ENCODE results near the gene ADGRD2. TPM values are rescaled to one million over a fixed set of nuclear protein-coding genes. Genes with fewer than 3 reads are reported as not detected.

ADGRD2 gene
- total and polyA plus RNA-seq, 4 donors = not detected

GRCh38 chr9:124471761-124472160 is 21.5 kb downstream of the ADGRD2 start:
- Histone ChIP-seq H3K9ac (ENCODE audit: low read depth in 1 of 2, low read length in 2 of 2) (no peak overlapping the region), H3K9me3 (ENCODE audit: control insufficient read depth in 4 of 4, low read length in 3 of 4) (no peaks in the 10 kb centered on the region), H3K27me3 (ENCODE audit: control insufficient read depth in 4 of 4, insufficient read depth in 4 of 4, low read length in 3 of 4) (peaks cover 0 to 5% (median 1%) of the 10 kb centered on the region in 4 donors), H3K4me3 (ENCODE audit: low read depth in 1 of 3, low read length in 3 of 3) (no peak overlapping the region), H3K27ac (ENCODE audit: low read depth in 1 of 2, low read length in 2 of 2) (no peak overlapping the region), H3K36me3 (ENCODE audit: control insufficient read depth in 4 of 4, insufficient read depth in 3 of 4, low read depth in 1 of 4, low read length in 3 of 4) (no peaks in the 10 kb centered on the region), H3K4me1 (ENCODE audit: control insufficient read depth in 4 of 4, insufficient read depth in 4 of 4, low read length in 3 of 4) (no peaks in the 10 kb centered on the region)
- TF ChIP-seq RXRA (IDR thresholded peaks at IDR 0.05) (no peak), CTCF (IDR thresholded peaks at IDR 0.05; ENCODE audit: low read depth, low read length, missing input control) (no peak), EGR1 (IDR thresholded peaks at IDR 0.05; ENCODE audit: low read depth in 2 of 2) (no peak), SP1 (IDR thresholded peaks at IDR 0.05) (no peak)
- 74% methylated on average over 9 of the region's 9 CpGs for WGBS
- DNase-seq (ENCODE audit: low spot score) = no peak

GRCh38 chr9:124472770-124473169 is 22.5 kb downstream of the ADGRD2 start:
- no peak for TF ChIP-seq RXRA (IDR thresholded peaks at IDR 0.05)
- no peak for TF ChIP-seq EGR1 (IDR thresholded peaks at IDR 0.05; ENCODE audit: low read depth in 2 of 2)
- no peak for TF ChIP-seq NR2F2 (IDR thresholded peaks at IDR 0.05)
- TF ChIP-seq CTCF (IDR thresholded peaks at IDR 0.05; ENCODE audit: low read depth, low read length, missing input control) = no peak
- TF ChIP-seq RAD21 (IDR thresholded peaks at IDR 0.05) = no peak
- TF ChIP-seq YY1 (IDR thresholded peaks at IDR 0.05) = no peak
- no peak for TF ChIP-seq TAF1 (conservative IDR thresholded peaks at IDR 0.05)
- TF ChIP-seq REST (IDR thresholded peaks at IDR 0.05) = no peak
- no peak for TF ChIP-seq FOXA1 (IDR thresholded peaks at IDR 0.05)
- no peak for TF ChIP-seq GABPA (IDR thresholded peaks at IDR 0.05 in 1 of 2, conservative IDR thresholded peaks at IDR 0.05 in 1 of 2)
- no peak for TF ChIP-seq ATF3 (IDR thresholded peaks at IDR 0.05)
- no peak for TF ChIP-seq FOXA2 (IDR thresholded peaks at IDR 0.05)
- TF ChIP-seq JUND (IDR thresholded peaks at IDR 0.05) = no peak
- no peak for TF ChIP-seq MAX (IDR thresholded peaks at IDR 0.05)
- TF ChIP-seq HNF4G (IDR thresholded peaks at IDR 0.05) = no peak
- no peak for TF ChIP-seq ZBTB33 (IDR thresholded peaks at IDR 0.05)
- TF ChIP-seq SP1 (IDR thresholded peaks at IDR 0.05) = no peak
- TF ChIP-seq HNF4A (conservative IDR thresholded peaks at IDR 0.05) = no peak
- no peak overlapping the region for H3K27ac ChIP-seq (ENCODE audit: low read depth in 1 of 2, low read length in 2 of 2)
- 76% methylated on average over 7 of the region's 7 CpGs for WGBS
- no peaks in the 10 kb centered on the region for H3K9me3 ChIP-seq (ENCODE audit: control insufficient read depth in 4 of 4, low read length in 3 of 4)
- no peak overlapping the region for H3K4me3 ChIP-seq (ENCODE audit: low read depth in 1 of 3, low read length in 3 of 3)
- peaks cover 0 to 5% (median 1%) of the 10 kb centered on the region in 4 donors for H3K27me3 ChIP-seq (ENCODE audit: control insufficient read depth in 4 of 4, insufficient read depth in 4 of 4, low read length in 3 of 4)
- DNase-seq (ENCODE audit: low spot score) = no peak
- no peak overlapping the region for H3K9ac ChIP-seq (ENCODE audit: low read depth in 1 of 2, low read length in 2 of 2)
- H3K36me3 ChIP-seq (ENCODE audit: control insufficient read depth in 4 of 4, insufficient read depth in 3 of 4, low read depth in 1 of 4, low read length in 3 of 4) = no peaks in the 10 kb centered on the region
- H3K4me1 ChIP-seq (ENCODE audit: control insufficient read depth in 4 of 4, insufficient read depth in 4 of 4, low read length in 3 of 4) = no peaks in the 10 kb centered on the region
